T-helper 2 cell treated with Interferon-gamma antibody and Interleukin-4, amounts not matched to agents 5 μg/mL and 100 μg/mL, for 36 hours (primary cell): Measurements from ENCODE around the gene VGLL4.

Experiments
- DNase-seq: peaks from one replicate; pipeline ENCODE4 v3.0.0; 2021; ENCODE audit warnings: low spot score
- H3K27ac Mint-ChIP-seq: one replicate; pipeline ENCODE4 v1.8.0; 2021; ENCODE audit warnings: mild to moderate bottlenecking, mixed read lengths
- H3K27me3 Mint-ChIP-seq: one replicate; pipeline ENCODE4 v1.8.0; 2021; ENCODE audit warnings: low read depth, mixed read lengths
- H3K36me3 Mint-ChIP-seq: one replicate; pipeline ENCODE4 v1.8.0; 2021; ENCODE audit warnings: low read depth, mixed read lengths
- H3K4me1 Mint-ChIP-seq: one replicate; pipeline ENCODE4 v1.8.0; 2021; ENCODE audit warnings: low read depth, mixed read lengths
- H3K4me3 Mint-ChIP-seq: one replicate; pipeline ENCODE4 v1.8.0; 2022; ENCODE audit warnings: mild to moderate bottlenecking, moderate library complexity, mixed read lengths
- H3K9me3 Mint-ChIP-seq: one replicate; pipeline ENCODE4 v1.8.0; 2021; ENCODE audit warnings: mixed read lengths

VGLL4 gene

GRCh38 chr3:11612515-11613188, 31.1 kb downstream of the VGLL4 start:
- H3K9me3 Mint-ChIP-seq, result no peaks in the 10 kb centered on the region
- DNase-seq, result no peak
- peaks cover 8% of the 10 kb centered on the region for H3K36me3 Mint-ChIP-seq
- H3K27me3 Mint-ChIP-seq, result no peaks in the 10 kb centered on the region
- no peak overlapping the region for H3K27ac Mint-ChIP-seq
- H3K4me1 Mint-ChIP-seq, result peaks cover 21% of the 10 kb centered on the region
- H3K4me3 Mint-ChIP-seq, result no peak overlapping the region

- no peak overlapping the region for H3K4me3 Mint-ChIP-seq
- H3K27me3 Mint-ChIP-seq, result no peaks in the 10 kb centered on the region
- peaks cover 24% of the 10 kb centered on the region for H3K4me1 Mint-ChIP-seq
- no peak for DNase-seq
- peaks cover 17% of the 10 kb centered on the region for H3K36me3 Mint-ChIP-seq
- H3K27ac Mint-ChIP-seq, result no peak overlapping the region
- no peaks in the 10 kb centered on the region for H3K9me3 Mint-ChIP-seq
Measured at GRCh38 chr3:11611341-11611799, 32.3 kb downstream of the VGLL4 start.

GRCh38 chr3:11610700-11611275, 32.9 kb downstream of the VGLL4 start:
- Mint-ChIP-seq H3K9me3 (no peaks in the 10 kb centered on the region), H3K27me3 (no peaks in the 10 kb centered on the region), H3K4me3 (no peak overlapping the region), H3K4me1 (peaks cover 26% of the 10 kb centered on the region), H3K36me3 (peaks cover 23% of the 10 kb centered on the region), H3K27ac (no peak overlapping the region)
- DNase-seq, result no peak

- Mint-ChIP-seq H3K4me1 (peaks cover 29% of the 10 kb centered on the region), H3K4me3 (no peak overlapping the region), H3K27me3 (no peaks in the 10 kb centered on the region), H3K9me3 (no peaks in the 10 kb centered on the region), H3K27ac (no peak overlapping the region), H3K36me3 (peaks cover 27% of the 10 kb centered on the region)
- DNase-seq, result no peak
Measured at GRCh38 chr3:11610044-11610671, 33.6 kb downstream of the VGLL4 start.

- no peak overlapping the region for H3K4me3 Mint-ChIP-seq
- no peak overlapping the region for H3K27ac Mint-ChIP-seq
- peaks cover 31% of the 10 kb centered on the region for H3K4me1 Mint-ChIP-seq
- peaks cover 27% of the 10 kb centered on the region for H3K36me3 Mint-ChIP-seq
- no peak for DNase-seq
- no peaks in the 10 kb centered on the region for H3K9me3 Mint-ChIP-seq
- H3K27me3 Mint-ChIP-seq, result no peaks in the 10 kb centered on the region
Measured at GRCh38 chr3:11609481-11609880, 34.2 kb downstream of the VGLL4 start.

- no peaks in the 10 kb centered on the region for H3K9me3 Mint-ChIP-seq
- no peak overlapping the region for H3K4me3 Mint-ChIP-seq
- no peaks in the 10 kb centered on the region for H3K27me3 Mint-ChIP-seq
- no peak overlapping the region for H3K27ac Mint-ChIP-seq
- H3K36me3 Mint-ChIP-seq, result peaks cover 26% of the 10 kb centered on the region
- peaks cover 34% of the 10 kb centered on the region for H3K4me1 Mint-ChIP-seq
- no peak for DNase-seq
Measured at GRCh38 chr3:11607816-11608215, 35.9 kb downstream of the VGLL4 start.

GRCh38 chr3:11606865-11607440, 36.8 kb downstream of the VGLL4 start:
- peaks cover 27% of the 10 kb centered on the region for H3K36me3 Mint-ChIP-seq
- H3K27ac Mint-ChIP-seq, result peak overlapping the region; percentile 50
- peaks cover 34% of the 10 kb centered on the region for H3K4me1 Mint-ChIP-seq

GRCh38 chr3:11606090-11606784, 37.5 kb downstream of the VGLL4 start:
- Mint-ChIP-seq H3K27me3 (no peaks in the 10 kb centered on the region), H3K4me1 (peaks cover 37% of the 10 kb centered on the region), H3K9me3 (no peaks in the 10 kb centered on the region), H3K36me3 (peaks cover 32% of the 10 kb centered on the region), H3K4me3 (no peak overlapping the region), H3K27ac (no peak overlapping the region)
- no peak for DNase-seq

More at GRCh38 chr3:11606865-11607440, 36.8 kb downstream of the VGLL4 start:
- Mint-ChIP-seq H3K27me3 (no peaks in the 10 kb centered on the region), H3K4me3 (no peak overlapping the region), H3K9me3 (no peaks in the 10 kb centered on the region)
- DNase-seq, result no peak

GRCh38 chr3:11605398-11605797, 38.3 kb downstream of the VGLL4 start:
- no peak overlapping the region for H3K4me3 Mint-ChIP-seq
- no peaks in the 10 kb centered on the region for H3K27me3 Mint-ChIP-seq
- no peaks in the 10 kb centered on the region for H3K9me3 Mint-ChIP-seq
- H3K36me3 Mint-ChIP-seq, result peaks cover 39% of the 10 kb centered on the region
- peaks cover 36% of the 10 kb centered on the region for H3K4me1 Mint-ChIP-seq
- DNase-seq, result no peak
- H3K27ac Mint-ChIP-seq, result no peak overlapping the region

GRCh38 chr3:11604139-11604892, 39.4 kb downstream of the VGLL4 start:
- Mint-ChIP-seq H3K36me3 (peaks cover 40% of the 10 kb centered on the region), H3K27me3 (no peaks in the 10 kb centered on the region), H3K4me3 (no peak overlapping the region), H3K4me1 (peaks cover 32% of the 10 kb centered on the region), H3K27ac (no peak overlapping the region), H3K9me3 (no peaks in the 10 kb centered on the region)
- DNase-seq, result no peak

- no peak overlapping the region for H3K4me3 Mint-ChIP-seq
Measured at GRCh38 chr3:11603628-11604027, 40.1 kb downstream of the VGLL4 start.

GRCh38 chr3:11602886-11603527, 40.7 kb downstream of the VGLL4 start:
- no peak for DNase-seq
- Mint-ChIP-seq H3K27ac (no peak overlapping the region), H3K4me1 (peaks cover 26% of the 10 kb centered on the region), H3K27me3 (no peaks in the 10 kb centered on the region), H3K9me3 (peaks cover 9% of the 10 kb centered on the region), H3K4me3 (no peak overlapping the region), H3K36me3 (peaks cover 50% of the 10 kb centered on the region)

More at GRCh38 chr3:11603628-11604027, 40.1 kb downstream of the VGLL4 start:
- H3K27ac Mint-ChIP-seq, result no peak overlapping the region
- DNase-seq, result no peak
- H3K36me3 Mint-ChIP-seq, result peaks cover 44% of the 10 kb centered on the region
- H3K9me3 Mint-ChIP-seq, result peaks cover 4% of the 10 kb centered on the region
- no peaks in the 10 kb centered on the region for H3K27me3 Mint-ChIP-seq
- H3K4me1 Mint-ChIP-seq, result peaks cover 28% of the 10 kb centered on the region
